Measurements from ENCODE around the gene MUC5B. TPM values are rescaled to one million over a fixed set of nuclear protein-coding genes. Genes with fewer than 3 reads are reported as not detected.

MUC5B gene
- total RNA-seq, 1 donor from 2014 or later: not detected

- H3K4me3 ChIP-seq (ENCODE audit: low read depth, low read length): no peak overlapping the region
- no peak for TF ChIP-seq CTCF (conservative IDR thresholded peaks at IDR 0.05; ENCODE audit: low read depth, low read length)
- no peak for DNase-seq (ENCODE audit: low read depth)
These were observed 12.5 kb downstream of the MUC5B start for GRCh38 chr11:1235306-1235900.

- DNase-seq (ENCODE audit: low read depth): no peak
- no peak for TF ChIP-seq CTCF (conservative IDR thresholded peaks at IDR 0.05; ENCODE audit: low read depth, low read length)
- no peak overlapping the region for H3K4me3 ChIP-seq (ENCODE audit: low read depth, low read length)
These were observed 13.0 kb downstream of the MUC5B start for GRCh38 chr11:1235901-1236315.

- TF ChIP-seq CTCF (conservative IDR thresholded peaks at IDR 0.05; ENCODE audit: low read depth, low read length): no peak
- no peak overlapping the region for H3K4me3 ChIP-seq (ENCODE audit: low read depth, low read length)
- DNase-seq (ENCODE audit: low read depth): no peak
These were observed 13.7 kb downstream of the MUC5B start for GRCh38 chr11:1236316-1237127.

- H3K4me3 ChIP-seq (ENCODE audit: low read depth, low read length): no peak overlapping the region
- TF ChIP-seq CTCF (conservative IDR thresholded peaks at IDR 0.05; ENCODE audit: low read depth, low read length): no peak
- no peak for DNase-seq (ENCODE audit: low read depth)
These were observed 14.3 kb downstream of the MUC5B start for GRCh38 chr11:1237128-1237580.

GRCh38 chr11:1237851-1238250 is 15.0 kb downstream of the MUC5B start:
- no peak for DNase-seq (ENCODE audit: low read depth)
- H3K4me3 ChIP-seq (ENCODE audit: low read depth, low read length): no peak overlapping the region
- TF ChIP-seq CTCF (conservative IDR thresholded peaks at IDR 0.05; ENCODE audit: low read depth, low read length): no peak

GRCh38 chr11:1238767-1239595 is 16.1 kb downstream of the MUC5B start:
- no peak overlapping the region for H3K4me3 ChIP-seq (ENCODE audit: low read depth, low read length)
- DNase-seq (ENCODE audit: low read depth): no peak
- no peak for TF ChIP-seq CTCF (conservative IDR thresholded peaks at IDR 0.05; ENCODE audit: low read depth, low read length)
